HG02763 (cell line): ENCODE results near the gene B4GALNT4.
"Not testable (repeated sequence)": the region's sequence is repeated elsewhere in the genome, so short reads cannot be mapped to it uniquely, and the experiment has no call there.

Source experiments
- ATAC-seq: cut with Tn5 transposase; IDR thresholded peaks from one replicate; pipeline ENCODE4 v1.9.1; 2021; ENCODE audit warnings: mild to moderate bottlenecking, moderate library complexity; ENCODE audit not compliant: unreplicated experiment

The B4GALNT4 gene

GRCh38 chr11:375065-376025, 6.0 kb downstream of the B4GALNT4 start:
- no peak for ATAC-seq

GRCh38 chr11:376531-377173, 7.4 kb downstream of the B4GALNT4 start:
- no peak for ATAC-seq

- no peak for ATAC-seq
These were observed 8.0 kb downstream of the B4GALNT4 start for GRCh38 chr11:377174-377865.

DNA sequence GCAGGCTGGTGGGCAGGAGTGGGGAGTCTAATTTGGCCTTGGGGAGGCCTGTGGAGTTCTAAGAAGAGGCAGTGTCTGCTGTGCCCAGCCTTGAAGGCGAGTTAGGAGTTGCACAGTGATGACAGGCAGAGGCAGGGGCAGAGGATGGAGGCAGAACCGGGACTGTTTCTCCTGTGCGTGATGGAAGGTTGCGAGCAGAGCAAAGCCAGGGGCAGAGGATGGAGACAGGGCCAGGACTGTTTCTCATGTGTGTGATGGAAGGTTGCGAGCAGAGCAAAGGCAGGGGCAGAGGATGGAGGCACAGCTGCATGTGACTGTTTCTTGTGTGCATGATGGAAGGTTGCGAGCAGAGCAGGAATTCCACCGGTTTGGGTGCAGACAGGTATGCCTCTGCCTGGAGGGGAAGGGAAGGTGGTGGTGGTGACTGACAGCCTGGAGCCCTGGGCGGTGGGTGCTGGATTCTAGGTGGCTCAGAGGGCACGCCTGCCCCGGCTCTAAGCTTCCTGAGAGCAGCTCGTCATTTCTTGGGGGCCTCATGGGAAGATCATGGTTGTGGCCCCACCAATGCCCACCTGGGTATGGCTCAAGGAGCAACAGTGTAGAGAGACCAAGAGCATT, 8.7 kb downstream of the B4GALNT4 start:
- ATAC-seq: no peak

- no peak for ATAC-seq
These were observed 10.2 kb downstream of the B4GALNT4 start for GRCh38 chr11:379205-380094.

DNA sequence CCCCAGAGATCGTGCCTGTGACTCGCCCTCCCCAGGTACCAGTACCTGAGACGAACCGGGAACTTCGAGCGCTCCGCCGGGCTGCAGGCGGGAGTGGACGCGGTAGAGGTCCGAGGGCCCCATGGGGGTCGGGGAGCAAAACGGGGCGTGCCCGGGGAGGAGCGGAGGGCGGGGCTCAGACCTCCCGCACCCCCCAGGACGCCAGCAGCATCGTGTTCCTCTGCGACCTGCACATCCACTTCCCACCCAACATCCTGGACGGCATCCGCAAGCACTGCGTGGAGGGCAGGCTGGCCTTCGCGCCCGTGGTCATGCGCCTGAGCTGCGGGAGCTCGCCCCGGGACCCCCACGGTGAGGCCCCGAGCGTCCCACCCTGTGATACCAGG, 10.8 kb downstream of the B4GALNT4 start:
- ATAC-seq: no peak

GRCh38 chr11:380491-380890, 11.2 kb downstream of the B4GALNT4 start:
- ATAC-seq: no peak

- ATAC-seq: no peak
These were observed 11.7 kb downstream of the B4GALNT4 start for GRCh38 chr11:380996-381395.

- no peak for ATAC-seq
These were observed 12.3 kb downstream of the B4GALNT4 start for GRCh38 chr11:381501-382072.

DNA sequence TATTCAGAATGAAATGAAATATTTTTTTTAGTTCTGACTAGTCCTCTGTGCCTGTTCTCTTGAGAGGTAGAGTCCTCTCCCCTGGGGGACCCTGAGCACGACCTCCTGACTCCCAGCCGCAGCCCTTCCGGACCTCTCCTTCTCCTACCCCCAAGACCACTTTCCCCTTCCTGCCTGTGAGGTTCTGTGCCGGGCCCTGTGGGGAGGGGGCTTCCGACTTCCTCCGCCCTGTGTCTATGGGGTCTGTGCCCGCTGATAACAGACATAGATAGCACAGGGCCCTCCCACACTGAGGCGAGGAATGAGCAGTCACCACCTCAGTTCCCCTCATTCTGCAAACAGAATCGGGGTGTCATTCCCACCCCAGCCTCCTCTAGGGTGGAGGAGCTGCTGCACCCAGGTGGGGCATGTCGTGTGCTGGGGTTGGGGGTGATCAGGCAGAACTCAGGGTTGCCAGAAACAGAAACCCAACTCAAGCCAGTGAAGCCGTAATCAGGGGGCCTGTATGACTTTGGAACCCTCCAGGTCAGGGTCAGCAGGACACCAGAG, 12.9 kb downstream of the B4GALNT4 start:
- ATAC-seq: no peak

DNA sequence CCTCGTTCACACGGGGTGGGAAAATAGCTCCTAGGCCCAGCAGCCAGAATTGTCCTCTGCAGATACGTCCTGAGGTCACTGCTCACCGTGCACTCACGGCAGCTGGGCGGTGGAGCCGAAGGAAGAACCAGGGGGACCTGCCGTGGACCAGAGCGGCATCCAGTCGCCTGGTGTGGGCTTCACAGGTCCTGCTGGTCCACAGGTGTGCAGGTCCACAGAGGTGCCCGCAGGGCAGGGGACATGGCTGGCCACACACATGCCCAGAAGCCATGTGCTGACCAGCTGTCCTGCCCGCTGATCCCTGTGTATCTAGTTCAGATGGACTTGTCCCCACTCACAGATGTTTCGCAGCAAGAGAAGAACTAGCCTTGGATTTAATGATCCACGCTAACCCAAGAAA, 14.1 kb downstream of the B4GALNT4 start:
- ATAC-seq: no peak

- ATAC-seq: no peak
These were observed 15.2 kb downstream of the B4GALNT4 start for GRCh38 chr11:384511-384910.

- ATAC-seq: no peak
These were observed 16.5 kb downstream of the B4GALNT4 start for GRCh38 chr11:385594-386351.

GRCh38 chr11:386483-386882, 17.2 kb downstream of the B4GALNT4 start:
- ATAC-seq: no peak

GRCh38 chr11:387193-387793, 18.0 kb downstream of the B4GALNT4 start:
- no peak for ATAC-seq

DNA sequence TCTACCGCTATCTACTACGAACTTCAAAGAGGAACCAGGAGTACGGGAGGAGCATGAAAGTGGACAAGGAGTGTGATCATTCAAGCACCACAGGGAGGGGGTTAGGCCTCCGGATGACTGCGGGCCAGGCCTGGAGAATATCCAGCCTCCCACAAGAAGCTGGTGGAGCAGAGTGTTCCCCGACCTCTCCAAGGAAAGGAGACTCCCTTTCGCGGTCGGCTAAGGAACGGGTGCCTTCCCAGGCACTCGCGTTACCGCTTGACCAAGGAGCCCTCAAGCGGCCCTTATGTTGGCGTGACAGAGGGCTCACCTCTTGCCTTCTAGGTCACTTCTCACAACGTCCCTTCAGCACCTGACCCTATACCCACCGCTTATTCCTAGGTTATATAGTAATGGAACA, 20.1 kb downstream of the B4GALNT4 start:
- ATAC-seq: not testable (repeated sequence)

GRCh38 chr11:390175-390574, 20.9 kb downstream of the B4GALNT4 start:
- ATAC-seq: no peak
